Neural progenitor cell (in vitro differentiated cells): ENCODE measurements around the gene PPM1F. TPM values are rescaled to one million over a fixed set of nuclear protein-coding genes. Genes with fewer than 3 reads are reported as not detected.

Source experiments
- DNase-seq: peaks from one replicate; pipeline ENCODE4 v3.0.0-alpha.2; 2016; ENCODE audit warnings: low spot score
- H2AFZ ChIP-seq: fragments of 200-600 bp; sonication (generic); replicated peaks from 2 replicates; pipeline ENCODE4 v1.6.1; 2016; ENCODE audit warnings: antibody characterized with exemption
- H3F3A ChIP-seq: fragments of 200-600 bp; sonication (generic); 2 replicates; pipeline ENCODE4 v1.6.1; 2016; ENCODE audit warnings: antibody characterized with exemption, low read depth
- H3K27ac ChIP-seq: fragments of 200-600 bp; sonication (generic); 2 replicates; pipeline ENCODE4 v1.5.1; 2016; ENCODE audit warnings: mild to moderate bottlenecking
- H3K27me3 ChIP-seq: fragments of 200-600 bp; sonication (generic); 2 replicates; pipeline ENCODE4 v1.6.1; 2016; ENCODE audit warnings: mild to moderate bottlenecking, moderate library complexity
- H3K36me3 ChIP-seq: fragments of 200-600 bp; sonication (generic); 2 replicates; pipeline ENCODE4 v1.5.1; 2016
- H3K4me1 ChIP-seq: fragments of 200-600 bp; sonication (generic); 2 replicates; pipeline ENCODE4 v1.6.1; 2016; ENCODE audit warnings: mixed run types
- H3K4me2 ChIP-seq: fragments of 200-600 bp; sonication (generic); 2 replicates; pipeline ENCODE4 v1.6.1; 2016
- H3K4me3 ChIP-seq: fragments of 200-600 bp; sonication (generic); 2 replicates; pipeline ENCODE4 v1.5.1; 2016
- H3K79me2 ChIP-seq: fragments of 200-600 bp; sonication (generic); 2 replicates; pipeline ENCODE4 v1.6.1; 2016; ENCODE audit warnings: low read depth
- H3K9ac ChIP-seq: fragments of 200-600 bp; sonication (generic); 2 replicates; pipeline ENCODE4 v1.6.1; 2016
- H3K9me3 ChIP-seq: fragments of 200-600 bp; sonication (generic); 2 replicates; pipeline ENCODE4 v1.5.1; 2016; ENCODE audit warnings: low read depth
- H4K20me1 ChIP-seq: fragments of 200-600 bp; sonication (generic); 2 replicates; pipeline ENCODE4 v1.6.1; 2016; ENCODE audit warnings: low read depth
- H3K27ac Mint-ChIP-seq: 3 replicates; pipeline ENCODE4 v1.8.0; 2021; ENCODE audit warnings: mixed read lengths
- H3K27me3 Mint-ChIP-seq: 2 replicates; pipeline ENCODE4 v1.8.0; 2022; ENCODE audit warnings: low read depth, mild to moderate bottlenecking, inconsistent platforms, moderate library complexity, mixed read lengths; ENCODE audit not compliant: insufficient read depth
- H3K36me3 Mint-ChIP-seq: 3 replicates; pipeline ENCODE4 v1.8.0; 2021; ENCODE audit warnings: mixed read lengths
- H3K4me1 Mint-ChIP-seq: 3 replicates; pipeline ENCODE4 v1.8.0; 2021; ENCODE audit warnings: mixed read lengths
- H3K4me3 Mint-ChIP-seq: 3 replicates; pipeline ENCODE4 v1.8.0; 2021; ENCODE audit warnings: mild to moderate bottlenecking, moderate library complexity, mixed read lengths
- H3K9me3 Mint-ChIP-seq: 3 replicates; pipeline ENCODE4 v1.8.0; 2020; ENCODE audit warnings: mixed read lengths
- CTCF ChIP-seq: fragments of 200-600 bp; sonication (generic); IDR thresholded peaks from 2 replicates; pipeline ENCODE4 v1.5.1; 2017; ENCODE audit warnings: antibody characterized with exemption, mild to moderate bottlenecking
- EZH2 ChIP-seq: fragments of 200-600 bp; sonication (generic); IDR thresholded peaks from 2 replicates; pipeline ENCODE4 v1.6.1; 2017; ENCODE audit warnings: antibody characterized with exemption, mild to moderate bottlenecking, moderate library complexity
- EZH2phosphoT487 ChIP-seq: fragments of 200-600 bp; sonication (generic); IDR thresholded peaks from 2 replicates; pipeline ENCODE4 v1.6.1; 2017; ENCODE audit warnings: antibody characterized with exemption
- total RNA-seq: library from RNA; depleted of rRNA; stranded (reverse); fragments of >200 nt; gene quantifications from 2 replicates; pipeline ENCODE4 v1.2.3, GENCODE V29; 2015; ENCODE audit warnings: low replicate concordance

The PPM1F gene
- total RNA-seq, 1 donor from 2014 or later = 18.0 TPM

GRCh38 chr22:21964234-21964633 is 11.6 kb upstream of the PPM1F start:
- TF ChIP-seq EZH2 = no peak
- no peak overlapping the region for H2AFZ ChIP-seq
- no peaks in the 10 kb centered on the region for H3F3A ChIP-seq
- H3K4me3 ChIP-seq = no peak overlapping the region
- no peaks in the 10 kb centered on the region for H3K9me3 ChIP-seq
- Mint-ChIP-seq H3K4me3 (no peak overlapping the region), H3K4me1 (no peaks in the 10 kb centered on the region), H3K27me3 (peaks cover 6% of the 10 kb centered on the region), H3K9me3 (no peaks in the 10 kb centered on the region), H3K36me3 (peaks cover 23% of the 10 kb centered on the region), H3K27ac (no peak overlapping the region)
- no peaks in the 10 kb centered on the region for H3K36me3 ChIP-seq
- H3K4me1 ChIP-seq = no peaks in the 10 kb centered on the region
- H4K20me1 ChIP-seq = no peaks in the 10 kb centered on the region
- no peak for DNase-seq
- no peak overlapping the region for H3K27ac ChIP-seq
- H3K79me2 ChIP-seq = no peaks in the 10 kb centered on the region
- no peak overlapping the region for H3K4me2 ChIP-seq
- H3K9ac ChIP-seq = no peak overlapping the region
- H3K27me3 ChIP-seq = no peaks in the 10 kb centered on the region

- Histone ChIP-seq H3K36me3 (no peaks in the 10 kb centered on the region), H3K9me3 (no peaks in the 10 kb centered on the region), H3K9ac (no peak overlapping the region), H3K4me2 (no peak overlapping the region), H3K27ac (no peak overlapping the region), H3K27me3 (no peaks in the 10 kb centered on the region), H3K4me1 (no peaks in the 10 kb centered on the region), H3F3A (no peaks in the 10 kb centered on the region), H2AFZ (no peak overlapping the region), H3K4me3 (no peak overlapping the region), H3K79me2 (no peaks in the 10 kb centered on the region), H4K20me1 (no peaks in the 10 kb centered on the region)
- no peak overlapping the region for H3K4me3 Mint-ChIP-seq
- no peak for DNase-seq
- H3K27me3 Mint-ChIP-seq = peaks cover 6% of the 10 kb centered on the region
- TF ChIP-seq EZH2phosphoT487 (no peak), CTCF (no peak), EZH2 (no peak)
- H3K36me3 Mint-ChIP-seq = peaks cover 23% of the 10 kb centered on the region
- H3K9me3 Mint-ChIP-seq = no peaks in the 10 kb centered on the region
- no peaks in the 10 kb centered on the region for H3K4me1 Mint-ChIP-seq
- H3K27ac Mint-ChIP-seq = no peak overlapping the region
Observed at GRCh38 chr22:21963790-21964211, 11.2 kb upstream of the PPM1F start.

GRCh38 chr22:21963286-21963685 is 10.6 kb upstream of the PPM1F start:
- Histone ChIP-seq H4K20me1 (no peaks in the 10 kb centered on the region), H3K9ac (no peak overlapping the region), H3K27me3 (no peaks in the 10 kb centered on the region), H3K36me3 (no peaks in the 10 kb centered on the region), H3F3A (no peaks in the 10 kb centered on the region), H3K4me1 (no peaks in the 10 kb centered on the region), H3K79me2 (no peaks in the 10 kb centered on the region), H2AFZ (no peak overlapping the region), H3K9me3 (no peaks in the 10 kb centered on the region), H3K4me3 (no peak overlapping the region), H3K4me2 (no peak overlapping the region), H3K27ac (no peak overlapping the region)
- TF ChIP-seq EZH2phosphoT487 (no peak), CTCF (no peak), EZH2 (no peak)
- peaks cover 25% of the 10 kb centered on the region for H3K36me3 Mint-ChIP-seq
- no peak overlapping the region for H3K27ac Mint-ChIP-seq
- no peaks in the 10 kb centered on the region for H3K9me3 Mint-ChIP-seq
- no peaks in the 10 kb centered on the region for H3K4me1 Mint-ChIP-seq
- no peak for DNase-seq
- H3K4me3 Mint-ChIP-seq = no peak overlapping the region
- peaks cover 4% of the 10 kb centered on the region for H3K27me3 Mint-ChIP-seq

DNA sequence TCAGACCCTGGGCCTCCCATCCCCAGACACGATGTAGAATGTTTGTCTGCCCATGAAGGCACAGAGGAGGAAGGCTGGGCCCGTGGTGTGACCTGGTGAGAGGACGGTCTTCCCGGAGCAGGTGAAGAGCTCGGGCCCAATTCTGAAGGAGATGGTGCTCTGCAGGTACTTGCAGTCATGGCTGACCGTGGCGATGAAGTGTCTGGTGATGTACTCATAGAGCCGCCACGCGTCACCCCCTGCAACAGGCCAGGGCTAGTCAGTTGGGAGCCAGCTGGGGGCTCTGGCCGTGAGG is 10.0 kb upstream of the PPM1F start:
- no peak overlapping the region for H3K27ac ChIP-seq
- H3K9me3 ChIP-seq = no peaks in the 10 kb centered on the region
- H3K36me3 ChIP-seq = no peaks in the 10 kb centered on the region
- no peaks in the 10 kb centered on the region for H3K4me1 Mint-ChIP-seq
- no peak overlapping the region for H2AFZ ChIP-seq
- H4K20me1 ChIP-seq = no peaks in the 10 kb centered on the region
- no peak for DNase-seq
- no peaks in the 10 kb centered on the region for H3K4me1 ChIP-seq
- no peak overlapping the region for H3K4me3 ChIP-seq
- H3K36me3 Mint-ChIP-seq = peaks cover 25% of the 10 kb centered on the region
- H3K9me3 Mint-ChIP-seq = no peaks in the 10 kb centered on the region
- H3K9ac ChIP-seq = no peak overlapping the region
- H3K27ac Mint-ChIP-seq = no peak overlapping the region
- H3K4me3 Mint-ChIP-seq = no peak overlapping the region
- H3F3A ChIP-seq = no peaks in the 10 kb centered on the region
- H3K27me3 ChIP-seq = no peaks in the 10 kb centered on the region
- TF ChIP-seq EZH2phosphoT487 (no peak), CTCF (no peak), EZH2 (no peak)
- no peak overlapping the region for H3K4me2 ChIP-seq
- H3K27me3 Mint-ChIP-seq = peaks cover 4% of the 10 kb centered on the region
- H3K79me2 ChIP-seq = no peaks in the 10 kb centered on the region
